HUES48 (cell line): ENCODE measurements around the gene ZNF280C.
"Not testable (repeated sequence)": the region's sequence is repeated elsewhere in the genome, so short reads cannot be mapped to it uniquely, and the experiment has no call there.

Experiments
- H3K27ac ChIP-seq: one replicate; pipeline ENCODE4 v1.7.0; 2013; ENCODE audit warnings: low read depth, low read length, inconsistent platforms
- H3K27me3 ChIP-seq: 2 replicates; pipeline ENCODE4 v1.6.1; 2013; ENCODE audit warnings: mild to moderate bottlenecking, low read length; ENCODE audit not compliant: control insufficient read depth, insufficient read depth
- H3K36me3 ChIP-seq: 2 replicates; pipeline ENCODE4 v1.6.1; 2013; ENCODE audit warnings: low read length; ENCODE audit not compliant: control insufficient read depth, insufficient read depth
- H3K4me1 ChIP-seq: 2 replicates; pipeline ENCODE4 v1.6.1; 2013; ENCODE audit warnings: mild to moderate bottlenecking, low read length; ENCODE audit not compliant: control insufficient read depth, insufficient read depth
- H3K4me3 ChIP-seq: 2 replicates; pipeline ENCODE4 v1.5.1; 2013; ENCODE audit warnings: mild to moderate bottlenecking, low read depth, low read length
- H3K9ac ChIP-seq: 2 replicates; pipeline ENCODE4 v1.6.1; 2013; ENCODE audit warnings: mild to moderate bottlenecking, low read depth, low read length, moderate library complexity
- H3K9me3 ChIP-seq: 2 replicates; pipeline ENCODE4 v1.6.1; 2013; ENCODE audit warnings: low read length; ENCODE audit not compliant: control insufficient read depth, insufficient read depth

The ZNF280C gene

DNA sequence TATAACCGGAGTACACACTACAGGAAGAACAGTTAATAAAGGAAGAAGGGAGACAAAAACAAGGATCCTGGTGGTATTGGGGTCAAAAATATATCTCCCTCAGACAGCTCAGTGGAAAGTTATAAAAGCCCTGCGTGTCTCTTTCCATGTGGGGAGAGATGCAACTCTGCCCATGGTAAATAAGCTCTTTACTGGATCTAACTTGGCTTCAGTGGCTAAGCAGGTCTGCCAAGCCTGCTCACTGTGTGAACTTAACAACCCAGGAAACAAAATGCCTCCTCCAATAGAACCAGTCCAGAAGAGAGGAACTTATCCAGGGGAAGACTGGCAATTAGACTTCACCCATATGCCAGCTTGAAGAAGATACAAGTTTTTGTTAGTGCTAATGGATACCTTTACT lies 17.0 kb upstream of the ZNF280C start:
- Histone ChIP-seq H3K9ac (no peak overlapping the region), H3K4me3 (no peak overlapping the region), H3K9me3 (no peaks in the 10 kb centered on the region), H3K4me1 (peaks cover 11% of the 10 kb centered on the region), H3K27ac (no peak overlapping the region), H3K36me3 (no peaks in the 10 kb centered on the region), H3K27me3 (no peaks in the 10 kb centered on the region)

DNA sequence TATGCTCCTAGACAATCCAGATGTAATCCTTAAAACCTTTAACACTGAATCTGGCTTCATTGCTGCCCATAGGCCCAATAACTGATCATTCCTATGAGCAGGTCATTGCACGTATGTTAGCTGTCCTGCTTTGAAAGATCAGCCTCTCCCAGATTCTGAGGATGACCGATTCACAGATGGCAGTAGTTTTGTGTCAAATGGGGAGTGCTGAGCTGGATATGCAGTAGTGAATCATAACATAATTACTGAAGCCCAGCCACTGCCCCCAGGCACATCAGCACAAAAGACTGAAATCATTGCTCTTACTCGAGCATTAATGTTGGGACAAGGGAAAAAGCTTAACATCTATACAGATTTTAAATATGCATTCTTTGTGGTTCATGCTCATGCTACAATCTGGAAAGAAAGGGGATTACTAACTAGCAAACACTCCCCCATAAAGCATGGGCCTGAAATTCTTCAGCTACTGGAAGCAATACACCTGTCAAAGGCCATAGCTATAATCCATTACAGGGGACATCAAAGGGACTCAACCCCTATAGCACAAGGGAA lies 16.4 kb upstream of the ZNF280C start:
- Histone ChIP-seq H3K9ac (no peak overlapping the region), H3K4me3 (no peak overlapping the region), H3K27ac (no peak overlapping the region), H3K9me3 (no peaks in the 10 kb centered on the region), H3K27me3 (no peaks in the 10 kb centered on the region), H3K36me3 (no peaks in the 10 kb centered on the region), H3K4me1 (peaks cover 17% of the 10 kb centered on the region)

DNA sequence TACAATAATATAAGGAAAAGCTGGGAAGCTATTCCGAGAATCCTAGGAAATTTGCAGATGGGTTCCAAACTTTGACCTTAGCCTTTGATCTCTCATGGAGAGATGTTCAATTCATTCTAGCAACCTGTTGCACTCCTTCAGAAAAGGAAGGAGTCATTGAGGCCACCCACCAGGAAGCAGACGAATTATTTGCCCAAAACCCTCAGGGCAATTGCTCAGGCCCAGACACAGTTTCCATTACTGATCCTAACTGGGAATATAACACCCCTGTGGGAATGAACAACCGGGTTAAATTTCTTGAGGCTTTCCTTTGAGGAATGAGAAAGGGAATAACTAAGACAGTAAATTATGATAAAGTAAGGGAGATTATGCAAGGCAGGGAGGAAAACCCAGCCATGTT lies 13.5 kb upstream of the ZNF280C start:
- no peaks in the 10 kb centered on the region for H3K36me3 ChIP-seq
- H3K27me3 ChIP-seq = no peaks in the 10 kb centered on the region
- peaks cover 27% of the 10 kb centered on the region for H3K4me1 ChIP-seq
- no peak overlapping the region for H3K9ac ChIP-seq
- H3K27ac ChIP-seq = no peak overlapping the region
- no peaks in the 10 kb centered on the region for H3K9me3 ChIP-seq
- H3K4me3 ChIP-seq = no peak overlapping the region

DNA sequence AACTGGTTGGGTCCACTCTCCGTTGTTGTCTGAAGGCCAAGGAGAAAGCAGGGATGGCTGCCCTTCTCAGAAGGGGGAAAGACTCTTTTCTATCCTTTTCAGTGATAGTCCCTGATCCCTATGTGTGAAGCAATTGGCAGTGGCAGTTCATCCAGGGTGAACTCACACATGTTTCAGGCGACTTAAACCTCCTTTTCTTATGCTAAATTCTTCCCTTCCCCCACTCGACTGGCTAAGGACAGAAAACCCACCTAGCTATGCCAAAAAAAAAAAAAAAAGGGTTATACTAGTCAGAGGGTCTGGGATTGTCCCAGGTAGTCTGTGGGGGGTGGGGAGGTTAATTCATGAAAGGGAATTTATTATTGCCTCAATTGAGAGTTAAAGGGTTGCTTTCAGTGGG lies 12.2 kb upstream of the ZNF280C start:
- no peak overlapping the region; the same call in 1 of the 2 replicates for H3K9ac ChIP-seq
- H3K27me3 ChIP-seq = no peaks in the 10 kb centered on the region
- 0 out of 2 replicates have a peak overlapping the region, but pooled peaks have one; percentile 4 for H3K4me3 ChIP-seq
- H3K9me3 ChIP-seq = no peaks in the 10 kb centered on the region
- H3K4me1 ChIP-seq = peaks cover 31% of the 10 kb centered on the region
- H3K36me3 ChIP-seq = no peaks in the 10 kb centered on the region
- H3K27ac ChIP-seq = peak overlapping the region; percentile 74

DNA sequence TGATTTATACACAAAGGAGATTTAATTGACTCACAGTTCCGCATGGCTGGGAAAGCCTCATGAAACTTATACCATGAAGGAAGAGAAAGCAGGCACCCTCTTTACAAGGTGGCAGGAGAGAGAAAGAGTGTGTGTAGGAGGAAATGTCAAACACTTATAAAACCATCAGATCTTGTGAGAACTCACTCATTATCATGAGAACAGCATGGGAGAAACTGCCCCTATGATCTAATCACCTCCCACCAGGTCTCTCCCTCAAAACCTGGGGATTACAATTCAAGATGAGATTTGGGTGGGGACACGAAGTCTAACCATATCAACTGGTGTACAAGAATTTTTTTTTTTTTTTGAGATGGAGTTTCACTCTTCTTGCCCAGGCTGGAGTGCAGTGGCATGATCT lies 3.6 kb upstream of the ZNF280C start:
- not testable (repeated sequence) for H3K9me3 ChIP-seq, H3K4me1 ChIP-seq, H3K9ac ChIP-seq, H3K4me3 ChIP-seq, H3K27ac ChIP-seq, H3K36me3 ChIP-seq, H3K27me3 ChIP-seq

DNA sequence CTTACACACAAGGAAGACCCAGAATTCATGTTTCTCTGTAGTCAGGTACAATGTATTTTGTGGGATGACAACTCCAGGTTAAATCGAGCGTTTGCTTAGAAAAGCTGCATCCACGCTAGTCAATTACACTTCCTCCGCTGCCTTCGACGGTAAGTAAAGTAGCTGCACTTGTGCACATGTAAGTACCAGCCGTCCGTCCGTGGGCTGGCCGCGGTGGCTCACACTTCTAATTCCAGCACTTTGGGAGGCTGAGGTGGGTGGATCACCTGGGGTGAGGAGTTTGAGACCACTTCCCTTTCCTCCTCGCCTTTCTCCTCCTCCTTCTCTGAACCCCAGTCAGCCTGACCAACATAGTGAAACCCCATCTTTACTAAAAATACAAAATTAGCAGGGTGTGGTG lies 692 bp upstream of the ZNF280C start:
- not testable (repeated sequence) for H3K9ac ChIP-seq, H3K9me3 ChIP-seq, H3K4me3 ChIP-seq

DNA sequence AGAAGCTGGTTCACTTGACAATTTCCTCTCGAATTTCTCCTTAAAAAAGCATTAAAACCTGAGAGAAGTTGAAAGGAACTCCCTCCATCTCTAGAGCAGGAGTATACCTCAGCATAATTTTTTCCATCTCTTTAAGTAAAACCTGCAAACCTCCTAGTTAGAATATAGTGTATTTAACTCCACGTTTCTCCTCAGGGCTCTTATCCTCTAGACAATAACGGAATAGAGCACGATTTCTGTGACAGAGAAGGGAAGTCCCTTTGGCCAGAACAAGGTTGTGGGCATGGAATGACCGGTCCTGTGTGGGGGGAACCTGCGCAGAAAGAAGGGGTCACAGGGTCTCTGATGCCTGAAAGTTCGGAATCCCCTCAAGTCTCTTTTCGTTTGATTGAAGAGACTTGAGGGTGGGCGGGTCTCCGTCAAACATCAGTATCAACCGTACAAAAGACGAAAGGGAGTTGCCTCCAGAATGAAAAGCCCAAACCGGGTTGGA lies 697 bp downstream of the ZNF280C start:
- Histone ChIP-seq H3K9me3 (no peaks in the 10 kb centered on the region), H3K36me3 (0 out of 2 replicates have a peak, but pooled peaks cover 12% of the 10 kb centered on the region), H3K4me1 (peaks cover 20% of the 10 kb centered on the region), H3K27me3 (peaks cover 5% of the 10 kb centered on the region; the same call in 1 of the 2 replicates), H3K9ac (peak overlapping the region; percentile 90), H3K4me3 (peak overlapping the region; percentile 95), H3K27ac (peak overlapping the region; percentile 97)

More for the DNA sequence above, 692 bp upstream of the ZNF280C start:
- not testable (repeated sequence) for H3K27me3 ChIP-seq, H3K27ac ChIP-seq
- Histone ChIP-seq H3K36me3 (0 out of 2 replicates have a peak, but pooled peaks cover 12% of the 10 kb centered on the region), H3K4me1 (peaks cover 20% of the 10 kb centered on the region)

DNA sequence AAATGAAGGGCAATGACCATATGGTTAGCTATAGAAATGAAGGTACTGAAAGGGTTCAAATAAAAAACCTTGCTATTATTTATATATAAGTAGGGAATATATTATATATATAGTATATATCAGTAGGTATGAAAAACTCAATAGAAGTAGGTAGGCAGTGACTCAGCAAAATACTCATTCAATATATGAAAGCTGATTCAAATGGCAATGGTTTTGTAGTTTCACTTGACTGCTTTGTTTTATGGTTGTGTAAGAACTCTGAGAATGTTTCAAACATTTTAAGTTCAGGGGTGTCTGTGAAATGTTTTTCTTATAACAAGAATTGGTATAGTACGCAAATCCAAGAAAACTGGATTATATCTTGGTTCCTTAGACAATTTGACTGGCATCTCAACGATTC lies 4.1 kb downstream of the ZNF280C start:
- no peak overlapping the region for H3K9ac ChIP-seq
- peaks cover 5% of the 10 kb centered on the region; the same call in 1 of the 2 replicates for H3K27me3 ChIP-seq
- H3K9me3 ChIP-seq = no peaks in the 10 kb centered on the region
- no peak overlapping the region for H3K4me3 ChIP-seq
- no peak overlapping the region for H3K27ac ChIP-seq
- peaks cover 20% of the 10 kb centered on the region for H3K4me1 ChIP-seq
- H3K36me3 ChIP-seq = 0 out of 2 replicates have a peak, but pooled peaks cover 12% of the 10 kb centered on the region

DNA sequence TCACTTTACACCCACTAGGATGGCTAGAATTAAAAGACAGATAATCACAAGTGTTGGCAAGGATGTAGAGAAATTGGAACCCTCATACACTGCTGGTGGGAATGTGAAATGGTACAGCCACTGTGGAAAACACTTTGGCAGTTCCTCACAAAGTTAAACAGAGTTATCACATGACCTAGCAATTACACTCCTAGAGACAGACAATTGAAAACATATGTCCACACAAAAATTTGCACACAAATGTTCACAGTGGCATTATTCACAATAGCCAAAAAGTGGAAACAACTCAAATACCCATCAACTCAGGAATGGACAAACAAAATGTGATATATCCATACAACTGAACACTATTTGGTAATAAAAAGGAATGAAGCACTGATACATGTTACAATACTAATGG lies 5.7 kb downstream of the ZNF280C start:
- Histone ChIP-seq H3K36me3 (peaks cover 27% of the 10 kb centered on the region), H3K27ac (no peak overlapping the region), H3K4me1 (peaks cover 20% of the 10 kb centered on the region), H3K9me3 (no peaks in the 10 kb centered on the region), H3K4me3 (no peak overlapping the region), H3K27me3 (no peaks in the 10 kb centered on the region; the same call in 1 of the 2 replicates), H3K9ac (no peak overlapping the region)

DNA sequence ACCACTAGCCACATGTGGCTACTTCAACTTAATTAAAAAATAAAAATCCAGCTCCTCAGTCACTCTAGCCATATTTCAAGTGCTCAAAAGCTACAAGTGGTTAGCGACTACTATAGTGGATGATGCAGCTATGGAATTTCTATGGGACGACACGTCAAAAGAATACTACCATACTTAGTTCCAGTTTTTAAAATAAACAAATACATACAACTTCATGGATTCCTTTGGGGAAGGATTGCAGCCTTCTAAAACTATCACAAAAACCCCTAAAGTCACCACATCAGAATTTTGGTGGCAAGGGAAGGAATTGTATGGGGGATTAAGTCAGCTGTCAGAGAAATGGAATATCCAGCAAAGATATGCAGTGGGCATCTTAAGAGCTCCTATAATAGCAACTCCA lies 6.5 kb downstream of the ZNF280C start:
- Histone ChIP-seq H3K9me3 (no peaks in the 10 kb centered on the region), H3K4me3 (no peak overlapping the region), H3K36me3 (peaks cover 33% of the 10 kb centered on the region), H3K27ac (no peak overlapping the region), H3K9ac (no peak overlapping the region), H3K27me3 (no peaks in the 10 kb centered on the region; the same call in 1 of the 2 replicates), H3K4me1 (peaks cover 17% of the 10 kb centered on the region)

DNA sequence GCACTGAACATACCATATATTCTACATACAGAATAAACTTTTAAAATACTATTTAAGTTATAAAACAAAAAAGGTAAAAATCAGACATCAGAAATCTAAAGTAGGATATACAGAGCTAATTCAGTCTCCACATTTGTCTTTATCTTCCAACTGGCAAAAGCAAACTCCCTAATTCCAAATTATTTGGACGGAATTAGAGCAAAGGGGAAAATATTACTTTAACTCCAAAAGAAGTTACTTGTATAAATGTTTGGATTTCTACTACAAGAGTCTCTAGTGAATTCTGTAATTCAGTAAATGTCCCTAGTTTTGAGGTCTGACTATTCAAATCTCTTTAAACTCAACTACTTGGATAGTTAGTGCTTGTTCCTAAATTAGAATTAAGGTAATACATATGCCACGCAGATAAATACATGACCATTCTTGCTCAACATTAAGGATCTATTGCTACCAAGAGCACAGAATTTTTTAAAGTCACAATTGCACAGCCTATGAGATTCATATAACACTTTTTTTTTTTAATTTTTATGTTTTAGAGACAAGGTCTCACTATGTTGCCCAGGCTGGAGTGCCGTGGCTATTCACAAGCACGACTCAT lies 7.3 kb downstream of the ZNF280C start:
- peaks cover 14% of the 10 kb centered on the region for H3K4me1 ChIP-seq
- H3K9ac ChIP-seq = no peak overlapping the region
- no peaks in the 10 kb centered on the region for H3K9me3 ChIP-seq
- no peaks in the 10 kb centered on the region; the same call in 1 of the 2 replicates for H3K27me3 ChIP-seq
- H3K36me3 ChIP-seq = peaks cover 34% of the 10 kb centered on the region
- no peak overlapping the region for H3K4me3 ChIP-seq
- no peak overlapping the region for H3K27ac ChIP-seq
